Prostate gland (tissue), 2 donors: ENCODE data around the gene YWHAB. TPM values are rescaled to one million over a fixed set of nuclear protein-coding genes. Genes with fewer than 3 reads are reported as not detected.

Source experiments
- DNase-seq: peaks from one replicate; pipeline ENCODE4 v3.0.0-alpha.2; 2019; ENCODE audit warnings: low spot score
- H3K27ac ChIP-seq, 2 donors: fragments of 200-600 bp; sonication (generic); 2 replicates each; pipeline ENCODE4 v1.5.1; 2017 to 2019
- H3K27me3 ChIP-seq: fragments of 200-600 bp; sonication (generic); replicated peaks from 2 replicates; pipeline ENCODE4 v1.5.1; 2019; ENCODE audit not compliant: insufficient read depth
- H3K36me3 ChIP-seq, 2 donors: fragments of 200-600 bp; sonication (generic); 1 replicate in 1 of 2; 2 replicates in 1 of 2; pipeline versions ENCODE4 v1.5.1 to v1.8.1; 2017 to 2019
- H3K4me1 ChIP-seq: fragments of 200-600 bp; sonication (generic); replicated peaks from 2 replicates; pipeline ENCODE4 v1.5.1; 2019
- H3K4me3 ChIP-seq, 2 donors: fragments of 200-600 bp; sonication (generic); 2 replicates each; pipeline ENCODE4 v1.5.1; 2017 to 2019
- H3K9me3 ChIP-seq: fragments of 200-600 bp; sonication (generic); 2 replicates; pipeline ENCODE4 v1.5.1; 2017
- POLR2A ChIP-seq: fragments of 450-650 bp; IDR thresholded peaks from one replicate; pipeline ENCODE4 v1.6.1; 2016; ENCODE audit warnings: antibody characterized with exemption, mild to moderate bottlenecking
- POLR2AphosphoS5 ChIP-seq: sonication (generic); formaldehyde crosslinking; IDR thresholded peaks from one replicate; pipeline ENCODE4 v1.6.1; 2017; ENCODE audit warnings: antibody characterized with exemption
- WGBS: methylation state at CpG from one replicate; pipeline ENCODE4 v1.1.5; 2018; 5-methylcytosine and 5-hydroxymethylcytosine counted together
- intact Hi-C: fragments of 100-400 bp; cut with DNase I; formaldehyde crosslinking; loops from one replicate; pipeline ENCODE4 v1.14.2; 2022
- total RNA-seq, 2 donors: library from RNA; depleted of rRNA; stranded (reverse); fragments of >200 nt; gene quantifications; one replicate each; pipeline ENCODE4 v1.1.0, GENCODE V29; 2016
- TF ChIP-seq, protein P1 (sequence below), 4 experiments: fragments of 200-600 bp in 2 of 4; fragments of 450-650 bp in 2 of 4; sonication (generic) in 2 of 4; IDR thresholded peaks; 1 replicate in 3 of 4; 2 replicates in 1 of 4; pipeline ENCODE4 v1.5.1; 2016 to 2019; ENCODE audit warnings: antibody characterized with exemption in 4 of 4, mild to moderate bottlenecking in 2 of 4, moderate library complexity in 2 of 4

The YWHAB gene
- total RNA-seq, 2 donors from 2014 or later, result 122 to 131 TPM

GRCh38 chr20:44930517-44931168 lies 45.1 kb downstream of the YWHAB start:
- DNase-seq, result no peak
- no peaks in the 10 kb centered on the region for H3K27me3 ChIP-seq
- no peaks in the 10 kb centered on the region for H3K36me3 ChIP-seq
- WGBS, result 92% methylated on average over 16 of the region's 18 CpGs
- no peak overlapping the region for H3K4me3 ChIP-seq
- no peak overlapping the region for H3K27ac ChIP-seq
- intact Hi-C loops, result no loop called here
- H3K9me3 ChIP-seq, result no peaks in the 10 kb centered on the region
- H3K4me1 ChIP-seq, result no peaks in the 10 kb centered on the region
- TF ChIP-seq, protein P1, sequence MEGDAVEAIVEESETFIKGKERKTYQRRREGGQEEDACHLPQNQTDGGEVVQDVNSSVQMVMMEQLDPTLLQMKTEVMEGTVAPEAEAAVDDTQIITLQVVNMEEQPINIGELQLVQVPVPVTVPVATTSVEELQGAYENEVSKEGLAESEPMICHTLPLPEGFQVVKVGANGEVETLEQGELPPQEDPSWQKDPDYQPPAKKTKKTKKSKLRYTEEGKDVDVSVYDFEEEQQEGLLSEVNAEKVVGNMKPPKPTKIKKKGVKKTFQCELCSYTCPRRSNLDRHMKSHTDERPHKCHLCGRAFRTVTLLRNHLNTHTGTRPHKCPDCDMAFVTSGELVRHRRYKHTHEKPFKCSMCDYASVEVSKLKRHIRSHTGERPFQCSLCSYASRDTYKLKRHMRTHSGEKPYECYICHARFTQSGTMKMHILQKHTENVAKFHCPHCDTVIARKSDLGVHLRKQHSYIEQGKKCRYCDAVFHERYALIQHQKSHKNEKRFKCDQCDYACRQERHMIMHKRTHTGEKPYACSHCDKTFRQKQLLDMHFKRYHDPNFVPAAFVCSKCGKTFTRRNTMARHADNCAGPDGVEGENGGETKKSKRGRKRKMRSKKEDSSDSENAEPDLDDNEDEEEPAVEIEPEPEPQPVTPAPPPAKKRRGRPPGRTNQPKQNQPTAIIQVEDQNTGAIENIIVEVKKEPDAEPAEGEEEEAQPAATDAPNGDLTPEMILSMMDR (IDR thresholded peaks at IDR 0.05), result no peak
- TF ChIP-seq POLR2AphosphoS5 (no peak), POLR2A (no peak)

DNA sequence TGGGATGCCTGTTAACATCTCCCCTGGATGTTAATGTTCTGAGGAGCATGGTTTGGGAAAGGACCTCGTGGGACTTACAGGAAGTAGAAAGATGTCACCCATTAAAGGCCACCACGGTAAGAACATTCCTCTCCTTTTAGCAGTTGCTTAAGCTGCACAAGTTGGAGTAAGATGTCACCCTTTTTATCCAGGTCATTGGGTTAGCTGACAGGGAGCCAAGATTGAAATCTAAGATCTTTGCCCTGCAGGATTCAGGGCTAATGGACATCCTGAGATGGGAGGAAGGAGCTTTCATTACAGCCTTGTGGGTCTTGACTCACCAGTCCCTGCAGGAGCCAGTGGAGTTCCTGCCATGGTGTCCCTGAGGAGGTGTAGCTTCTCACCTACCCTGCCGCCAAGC lies 46.4 kb downstream of the YWHAB start:
- H3K4me1 ChIP-seq, result no peaks in the 10 kb centered on the region
- 93% methylated on average over 3 of the region's 3 CpGs for WGBS
- no peaks in the 10 kb centered on the region for H3K9me3 ChIP-seq
- TF ChIP-seq, protein P1 (IDR thresholded peaks at IDR 0.05), result no peak
- no peak for TF ChIP-seq POLR2A
- no peak for TF ChIP-seq POLR2AphosphoS5
- no peaks in the 10 kb centered on the region for H3K27me3 ChIP-seq
- H3K36me3 ChIP-seq, result no peaks in the 10 kb centered on the region
- intact Hi-C loops, result no loop called here
- no peak overlapping the region for H3K27ac ChIP-seq
- no peak overlapping the region for H3K4me3 ChIP-seq
- no peak for DNase-seq

DNA sequence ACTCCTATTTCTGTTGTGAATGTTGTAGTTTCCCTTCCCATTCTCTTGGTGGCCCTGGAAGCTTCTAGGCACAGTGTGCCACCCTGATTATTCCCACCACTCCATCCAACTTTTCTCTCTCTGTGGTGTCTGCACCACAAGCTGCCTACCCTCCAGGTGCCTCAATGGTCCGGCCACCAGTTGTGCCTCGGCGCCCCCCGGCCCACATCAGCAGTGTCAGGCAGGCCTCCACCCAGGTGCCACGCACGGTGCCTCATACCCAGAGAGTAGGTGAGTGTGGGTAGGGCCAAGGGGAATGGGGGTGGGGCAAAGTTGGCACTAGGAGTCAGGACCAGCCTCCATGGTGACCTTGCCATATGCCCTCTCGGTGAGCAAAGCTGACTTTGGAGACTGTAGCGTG lies 47.4 kb downstream of the YWHAB start:
- H3K4me3 ChIP-seq, result no peak overlapping the region
- WGBS, result 98% methylated on average over 8 of the region's 8 CpGs

GRCh38 chr20:44936510-44936909 lies 51.0 kb downstream of the YWHAB start:
- Histone ChIP-seq H3K9me3 (no peaks in the 10 kb centered on the region), H3K27me3 (no peaks in the 10 kb centered on the region), H3K4me1 (no peaks in the 10 kb centered on the region), H3K27ac (no peak overlapping the region), H3K36me3 (no peaks in the 10 kb centered on the region), H3K4me3 (no peak overlapping the region)
- WGBS, result 98% methylated on average over 10 of the region's 10 CpGs
- DNase-seq, result no peak
- no peak for TF ChIP-seq POLR2AphosphoS5
- no peak for TF ChIP-seq POLR2A
- TF ChIP-seq, protein P1 (IDR thresholded peaks at IDR 0.05), result no peak
- intact Hi-C loops, result no loop called here

More for the DNA sequence above, 47.4 kb downstream of the YWHAB start:
- H3K36me3 ChIP-seq, result no peaks in the 10 kb centered on the region
- no peaks in the 10 kb centered on the region for H3K27me3 ChIP-seq
- intact Hi-C loops, result no loop called here
- H3K4me1 ChIP-seq, result no peaks in the 10 kb centered on the region
- TF ChIP-seq POLR2AphosphoS5 (no peak), POLR2A (no peak)
- TF ChIP-seq, protein P1 (IDR thresholded peaks at IDR 0.05), result no peak
- no peaks in the 10 kb centered on the region for H3K9me3 ChIP-seq
- DNase-seq, result no peak
- H3K27ac ChIP-seq, result no peak overlapping the region

GRCh38 chr20:44938637-44939036 lies 53.1 kb downstream of the YWHAB start:
- no peaks in the 10 kb centered on the region for H3K27me3 ChIP-seq
- no peaks in the 10 kb centered on the region for H3K4me1 ChIP-seq
- DNase-seq, result no peak
- WGBS, result 90% methylated on average over 9 of the region's 9 CpGs
- intact Hi-C loops, result no loop called here
- no peaks in the 10 kb centered on the region for H3K9me3 ChIP-seq
- H3K36me3 ChIP-seq, result peaks cover 0 to 9% of the 10 kb centered on the region in 2 donors
- TF ChIP-seq, protein P1 (IDR thresholded peaks at IDR 0.05), result no peak
- TF ChIP-seq POLR2AphosphoS5, result no peak
- TF ChIP-seq POLR2A, result no peak
- H3K27ac ChIP-seq, result no peak overlapping the region
- H3K4me3 ChIP-seq, result no peak overlapping the region
